Osteocyte (in vitro differentiated cells): ENCODE measurements around the gene TTC3. TPM values are rescaled to one million over a fixed set of nuclear protein-coding genes. Genes with fewer than 3 reads are reported as not detected.
"Not testable (repeated sequence)": the region's sequence is repeated elsewhere in the genome, so short reads cannot be mapped to it uniquely, and the experiment has no call there.

ENCODE experiments used
- DNase-seq: peaks from one replicate; pipeline ENCODE4 v3.0.0; 2021; ENCODE audit warnings: mixed read lengths; ENCODE audit not compliant: unreplicated experiment; ENCODE audit errors: extremely low spot score
- H3K27ac Mint-ChIP-seq: one replicate; pipeline ENCODE4 v1.8.0; 2021; ENCODE audit warnings: mild to moderate bottlenecking, mixed read lengths; ENCODE audit not compliant: unreplicated experiment
- H3K27me3 Mint-ChIP-seq: one replicate; pipeline ENCODE4 v1.8.0; 2021; ENCODE audit warnings: mixed read lengths; ENCODE audit not compliant: unreplicated experiment
- H3K36me3 Mint-ChIP-seq: one replicate; pipeline ENCODE4 v1.8.0; 2021; ENCODE audit warnings: mixed read lengths; ENCODE audit not compliant: unreplicated experiment
- H3K4me1 Mint-ChIP-seq: one replicate; pipeline ENCODE4 v1.8.0; 2021; ENCODE audit warnings: mixed read lengths; ENCODE audit not compliant: unreplicated experiment
- H3K4me3 Mint-ChIP-seq: one replicate; pipeline ENCODE4 v1.8.0; 2021; ENCODE audit warnings: mild to moderate bottlenecking, moderate library complexity, mixed read lengths; ENCODE audit not compliant: unreplicated experiment
- H3K9me3 Mint-ChIP-seq: one replicate; pipeline ENCODE4 v1.8.0; 2021; ENCODE audit warnings: mixed read lengths; ENCODE audit not compliant: unreplicated experiment
- CTCF ChIP-seq: fragments of 200-600 bp; sonication (generic); IDR thresholded peaks from 2 replicates; pipeline ENCODE4 v1.5.0; 2021; ENCODE audit warnings: antibody characterized with exemption, mild to moderate bottlenecking, moderate library complexity
- total RNA-seq: library from RNA; stranded (reverse); gene quantifications from 2 replicates; pipeline ENCODE4 v1.2.1, GENCODE V29; 2021

TTC3 gene
- total RNA-seq, 1 donor from 2014 or later: 252 TPM

GRCh38 chr21:37032877-37033471 is 40.1 kb upstream of the TTC3 start:
- TF ChIP-seq CTCF: no peak
- DNase-seq: no peak
- H3K27me3 Mint-ChIP-seq: peaks cover 2% of the 10 kb centered on the region
- H3K4me1 Mint-ChIP-seq: peaks cover 5% of the 10 kb centered on the region
- peaks cover 4% of the 10 kb centered on the region for H3K9me3 Mint-ChIP-seq
- no peak overlapping the region for H3K27ac Mint-ChIP-seq
- no peaks in the 10 kb centered on the region for H3K36me3 Mint-ChIP-seq
- H3K4me3 Mint-ChIP-seq: no peak overlapping the region

GRCh38 chr21:37034394-37034793 is 38.7 kb upstream of the TTC3 start:
- not testable (repeated sequence) for H3K27ac Mint-ChIP-seq, H3K36me3 Mint-ChIP-seq, H3K4me1 Mint-ChIP-seq, H3K27me3 Mint-ChIP-seq, H3K9me3 Mint-ChIP-seq, H3K4me3 Mint-ChIP-seq, DNase-seq

GRCh38 chr21:37036177-37036576 is 36.9 kb upstream of the TTC3 start:
- Mint-ChIP-seq H3K4me3 (no peak overlapping the region), H3K36me3 (no peaks in the 10 kb centered on the region), H3K9me3 (peaks cover 4% of the 10 kb centered on the region), H3K27ac (no peak overlapping the region), H3K27me3 (peaks cover 3% of the 10 kb centered on the region), H3K4me1 (peaks cover 5% of the 10 kb centered on the region)
- no peak for TF ChIP-seq CTCF
- no peak for DNase-seq

DNA sequence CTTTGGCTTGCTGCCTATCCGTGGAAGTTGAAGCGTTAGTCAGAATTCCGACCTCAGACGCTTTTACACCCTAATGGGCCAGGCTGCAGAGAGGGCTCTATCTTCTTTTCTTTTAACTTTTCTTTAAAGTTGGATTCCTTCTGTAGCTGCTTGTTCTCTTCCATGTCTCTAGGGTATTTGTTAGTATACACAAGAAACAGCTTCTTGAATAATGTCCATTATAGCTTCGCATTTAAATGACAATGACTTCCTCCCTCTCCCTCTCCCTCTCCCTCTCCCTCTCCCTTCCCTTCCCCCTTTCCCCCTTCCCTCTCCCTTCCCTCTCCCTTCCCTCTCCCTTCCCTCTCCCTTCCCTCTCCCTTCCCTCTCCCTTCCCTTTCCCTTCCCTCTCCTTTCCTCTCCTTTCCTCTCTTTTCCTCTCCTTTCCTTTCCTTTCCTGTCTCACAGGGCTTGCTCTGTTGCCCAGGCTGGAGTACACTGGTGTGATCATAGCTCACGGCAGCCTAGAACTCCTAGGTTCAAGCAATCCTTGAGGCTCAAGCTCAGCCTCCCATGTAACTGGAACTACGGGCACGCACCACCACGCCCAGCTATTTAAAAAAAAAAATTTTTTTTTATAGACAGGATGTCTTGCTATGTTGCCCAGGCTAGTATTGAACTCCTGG is 33.5 kb upstream of the TTC3 start:
- H3K9me3 Mint-ChIP-seq: peaks cover 4% of the 10 kb centered on the region
- H3K4me1 Mint-ChIP-seq: peaks cover 4% of the 10 kb centered on the region
- TF ChIP-seq CTCF: no peak
- no peak overlapping the region for H3K27ac Mint-ChIP-seq
- DNase-seq: no peak
- H3K27me3 Mint-ChIP-seq: peaks cover 3% of the 10 kb centered on the region
- H3K36me3 Mint-ChIP-seq: no peaks in the 10 kb centered on the region
- H3K4me3 Mint-ChIP-seq: no peak overlapping the region

- Mint-ChIP-seq H3K9me3 (peaks cover 4% of the 10 kb centered on the region), H3K4me1 (peaks cover 4% of the 10 kb centered on the region), H3K36me3 (no peaks in the 10 kb centered on the region), H3K27ac (no peak overlapping the region), H3K27me3 (peaks cover 3% of the 10 kb centered on the region), H3K4me3 (no peak overlapping the region)
- no peak for TF ChIP-seq CTCF
- no peak for DNase-seq
Measured at GRCh38 chr21:37040212-37040611, 32.8 kb upstream of the TTC3 start.
